ENCODE measurements around the gene SMAD2.

Gene SMAD2

GRCh38 chr18:47888156-47888555 is 42.3 kb downstream of the SMAD2 start:
- H2BK15ac ChIP-seq (ENCODE audit: low read length), result no peak overlapping the region
- no peak overlapping the region for H2BK12ac ChIP-seq (ENCODE audit: low read length)
- no peak overlapping the region for H3K4me3 ChIP-seq (ENCODE audit: low read length in 2 of 2)
- WGBS, 2 donors (ENCODE audit: extremely low coverage in 2 of 2, insufficient read length in 2 of 2, insufficient replicate concordance in 1 of 2), result no CpG with 5 or more reads among the region's 3 CpGs
- H2BK5ac ChIP-seq (ENCODE audit: low read length), result no peak overlapping the region
- H2AK5ac ChIP-seq (ENCODE audit: low read depth, low read length), result no peak overlapping the region
- H3K4me2 ChIP-seq (ENCODE audit: insufficient read depth, low read length, poor library complexity, severe bottlenecking), result no peak overlapping the region
- H4K91ac ChIP-seq (ENCODE audit: low read depth, low read length, poor library complexity), result no peak overlapping the region
- no peak overlapping the region for H3K9ac ChIP-seq (ENCODE audit: low read depth, low read length, poor library complexity)
- H2BK120ac ChIP-seq (ENCODE audit: low read depth, low read length), result no peak overlapping the region
- H3K23ac ChIP-seq (ENCODE audit: low read depth, low read length, poor library complexity), result no peak overlapping the region
- H3K36me3 ChIP-seq (replicated peaks in 1 of 2; ENCODE audit: control insufficient read depth in 2 of 2, insufficient read depth in 2 of 2, low read length in 2 of 2), result peaks cover 7 to 89% of the 10 kb centered on the region in 2 donors
- no peak overlapping the region for H2AFZ ChIP-seq (ENCODE audit: low read length)
- no peak for DNase-seq (ENCODE audit: low spot score)
- H3K27me3 ChIP-seq (ENCODE audit: control insufficient read depth in 3 of 3, insufficient read depth in 3 of 3, low read depth in 1 of 3, low read length in 3 of 3), result no peaks in the 10 kb centered on the region
- H3K14ac ChIP-seq (ENCODE audit: low read length), result no peak overlapping the region
- no peak overlapping the region for H3K18ac ChIP-seq (ENCODE audit: low read length)
- H3K9me3 ChIP-seq (replicated peaks in 1 of 2; ENCODE audit: control insufficient read depth in 2 of 2, insufficient read depth in 1 of 2, low read depth in 1 of 2, low read length in 2 of 2), result no peaks in the 10 kb centered on the region
- H3K27ac ChIP-seq (replicated peaks; ENCODE audit: low read length), result no peak overlapping the region
- no peak overlapping the region for H3K4ac ChIP-seq (ENCODE audit: low read length)
- H3K4me1 ChIP-seq (ENCODE audit: control insufficient read depth in 2 of 2, insufficient read depth in 1 of 2, low read depth in 1 of 2, low read length in 2 of 2), result no peaks in the 10 kb centered on the region
- peaks cover 2% of the 10 kb centered on the region for H3K79me1 ChIP-seq (ENCODE audit: low read depth, low read length)
- H4K8ac ChIP-seq (ENCODE audit: low read depth, low read length), result no peak overlapping the region

GRCh38 chr18:47887227-47887626 is 43.2 kb downstream of the SMAD2 start:
- Histone ChIP-seq H4K91ac (ENCODE audit: low read depth, low read length, poor library complexity) (no peak overlapping the region), H3K36me3 (replicated peaks in 1 of 2; ENCODE audit: control insufficient read depth in 2 of 2, insufficient read depth in 2 of 2, low read length in 2 of 2) (peaks cover 7 to 90% of the 10 kb centered on the region in 2 donors), H3K9ac (ENCODE audit: low read depth, low read length, poor library complexity) (no peak overlapping the region), H3K14ac (ENCODE audit: low read length) (no peak overlapping the region), H2AK5ac (ENCODE audit: low read depth, low read length) (no peak overlapping the region), H2BK120ac (ENCODE audit: low read depth, low read length) (no peak overlapping the region), H3K79me1 (ENCODE audit: low read depth, low read length) (peaks cover 2% of the 10 kb centered on the region), H2BK5ac (ENCODE audit: low read length) (no peak overlapping the region), H3K4me2 (ENCODE audit: insufficient read depth, low read length, poor library complexity, severe bottlenecking) (no peak overlapping the region), H2BK15ac (ENCODE audit: low read length) (no peak overlapping the region), H2BK12ac (ENCODE audit: low read length) (no peak overlapping the region), H3K27me3 (ENCODE audit: control insufficient read depth in 3 of 3, insufficient read depth in 3 of 3, low read depth in 1 of 3, low read length in 3 of 3) (no peaks in the 10 kb centered on the region), H3K4me3 (ENCODE audit: low read length in 2 of 2) (no peak overlapping the region), H3K23ac (ENCODE audit: low read depth, low read length, poor library complexity) (no peak overlapping the region), H3K18ac (ENCODE audit: low read length) (no peak overlapping the region), H3K27ac (replicated peaks; ENCODE audit: low read length) (no peak overlapping the region), H3K9me3 (replicated peaks in 1 of 2; ENCODE audit: control insufficient read depth in 2 of 2, insufficient read depth in 1 of 2, low read depth in 1 of 2, low read length in 2 of 2) (no peaks in the 10 kb centered on the region), H4K8ac (ENCODE audit: low read depth, low read length) (no peak overlapping the region), H2AFZ (ENCODE audit: low read length) (no peak overlapping the region), H3K4ac (ENCODE audit: low read length) (no peak overlapping the region), H3K4me1 (ENCODE audit: control insufficient read depth in 2 of 2, insufficient read depth in 1 of 2, low read depth in 1 of 2, low read length in 2 of 2) (no peaks in the 10 kb centered on the region)
- DNase-seq (ENCODE audit: low spot score), result no peak
- no CpG with 5 or more reads among the region's 4 CpGs for WGBS, 2 donors (ENCODE audit: extremely low coverage in 2 of 2, insufficient read length in 2 of 2, insufficient replicate concordance in 1 of 2)

- no peak overlapping the region for H2BK15ac ChIP-seq (ENCODE audit: low read length)
- no peak overlapping the region for H2BK12ac ChIP-seq (ENCODE audit: low read length)
- H3K4me3 ChIP-seq (ENCODE audit: low read length in 2 of 2), result no peak overlapping the region
- no peak overlapping the region for H3K4me2 ChIP-seq (ENCODE audit: insufficient read depth, low read length, poor library complexity, severe bottlenecking)
- no peak overlapping the region for H2BK120ac ChIP-seq (ENCODE audit: low read depth, low read length)
- H3K18ac ChIP-seq (ENCODE audit: low read length), result no peak overlapping the region
- H2AK5ac ChIP-seq (ENCODE audit: low read depth, low read length), result no peak overlapping the region
- H3K27me3 ChIP-seq (ENCODE audit: control insufficient read depth in 3 of 3, insufficient read depth in 3 of 3, low read depth in 1 of 3, low read length in 3 of 3), result no peaks in the 10 kb centered on the region
- no peak overlapping the region for H4K8ac ChIP-seq (ENCODE audit: low read depth, low read length)
- no peak overlapping the region for H3K9ac ChIP-seq (ENCODE audit: low read depth, low read length, poor library complexity)
- peaks cover 8 to 100% of the 10 kb centered on the region in 2 donors for H3K36me3 ChIP-seq (replicated peaks in 1 of 2; ENCODE audit: control insufficient read depth in 2 of 2, insufficient read depth in 2 of 2, low read length in 2 of 2)
- peaks cover 3% of the 10 kb centered on the region for H3K79me1 ChIP-seq (ENCODE audit: low read depth, low read length)
- no peak overlapping the region for H3K23ac ChIP-seq (ENCODE audit: low read depth, low read length, poor library complexity)
- no peaks in the 10 kb centered on the region for H3K4me1 ChIP-seq (ENCODE audit: control insufficient read depth in 2 of 2, insufficient read depth in 1 of 2, low read depth in 1 of 2, low read length in 2 of 2)
- no peak overlapping the region for H3K27ac ChIP-seq (replicated peaks; ENCODE audit: low read length)
- DNase-seq (ENCODE audit: low spot score), result no peak
- H4K91ac ChIP-seq (ENCODE audit: low read depth, low read length, poor library complexity), result no peak overlapping the region
- H3K14ac ChIP-seq (ENCODE audit: low read length), result no peak overlapping the region
- no CpG with 5 or more reads among the region's 3 CpGs for WGBS, 2 donors (ENCODE audit: extremely low coverage in 2 of 2, insufficient read length in 2 of 2, insufficient replicate concordance in 1 of 2)
- H3K9me3 ChIP-seq (replicated peaks in 1 of 2; ENCODE audit: control insufficient read depth in 2 of 2, insufficient read depth in 1 of 2, low read depth in 1 of 2, low read length in 2 of 2), result no peaks in the 10 kb centered on the region
- no peak overlapping the region for H2AFZ ChIP-seq (ENCODE audit: low read length)
- H2BK5ac ChIP-seq (ENCODE audit: low read length), result no peak overlapping the region
- no peak overlapping the region for H3K4ac ChIP-seq (ENCODE audit: low read length)
Measured at GRCh38 chr18:47883771-47884413, 46.6 kb downstream of the SMAD2 start.

- Histone ChIP-seq H3K9me3 (replicated peaks in 1 of 2; ENCODE audit: control insufficient read depth in 2 of 2, insufficient read depth in 1 of 2, low read depth in 1 of 2, low read length in 2 of 2) (no peaks in the 10 kb centered on the region), H3K14ac (ENCODE audit: low read length) (no peak overlapping the region), H3K4ac (ENCODE audit: low read length) (no peak overlapping the region), H2BK12ac (ENCODE audit: low read length) (no peak overlapping the region), H2AK5ac (ENCODE audit: low read depth, low read length) (no peak overlapping the region), H2BK120ac (ENCODE audit: low read depth, low read length) (no peak overlapping the region), H3K23ac (ENCODE audit: low read depth, low read length, poor library complexity) (no peak overlapping the region), H3K4me1 (ENCODE audit: control insufficient read depth in 2 of 2, insufficient read depth in 1 of 2, low read depth in 1 of 2, low read length in 2 of 2) (no peaks in the 10 kb centered on the region), H2BK15ac (ENCODE audit: low read length) (no peak overlapping the region), H4K91ac (ENCODE audit: low read depth, low read length, poor library complexity) (no peak overlapping the region), H2AFZ (ENCODE audit: low read length) (no peak overlapping the region), H3K18ac (ENCODE audit: low read length) (no peak overlapping the region), H3K27me3 (ENCODE audit: control insufficient read depth in 3 of 3, insufficient read depth in 3 of 3, low read depth in 1 of 3, low read length in 3 of 3) (no peaks in the 10 kb centered on the region), H3K36me3 (replicated peaks in 1 of 2; ENCODE audit: control insufficient read depth in 2 of 2, insufficient read depth in 2 of 2, low read length in 2 of 2) (peaks cover 8 to 94% of the 10 kb centered on the region in 2 donors), H3K79me1 (ENCODE audit: low read depth, low read length) (peaks cover 3% of the 10 kb centered on the region), H2BK5ac (ENCODE audit: low read length) (no peak overlapping the region), H3K27ac (replicated peaks; ENCODE audit: low read length) (no peak overlapping the region), H3K4me2 (ENCODE audit: insufficient read depth, low read length, poor library complexity, severe bottlenecking) (no peak overlapping the region), H4K8ac (ENCODE audit: low read depth, low read length) (no peak overlapping the region), H3K4me3 (ENCODE audit: low read length in 2 of 2) (no peak overlapping the region), H3K9ac (ENCODE audit: low read depth, low read length, poor library complexity) (no peak overlapping the region)
- WGBS, 2 donors (ENCODE audit: extremely low coverage in 2 of 2, insufficient read length in 2 of 2, insufficient replicate concordance in 1 of 2), result no CpG with 5 or more reads among the region's 1 CpG
- no peak for DNase-seq (ENCODE audit: low spot score)
Measured at GRCh38 chr18:47882641-47883040, 47.8 kb downstream of the SMAD2 start.
